Upper lobe of left lung (tissue), 4 donors: ENCODE measurements around the gene BTAF1.

Experiments used
- POLR2AphosphoS5 ChIP-seq, 2 donors: sonication (generic); formaldehyde crosslinking; IDR thresholded peaks; one replicate each; pipeline ENCODE4 v1.5.1; 2017; ENCODE audit warnings: antibody characterized with exemption in 2 of 2
- TF ChIP-seq, protein P1 (sequence below), 6 experiments: fragments of 450-650 bp in 4 of 6; fragments of 200-600 bp in 2 of 6; sonication (generic) in 2 of 6; IDR thresholded peaks; one replicate each; pipeline ENCODE4 v1.5.1; 2016 to 2019; ENCODE audit warnings: antibody characterized with exemption in 6 of 6

DNA sequence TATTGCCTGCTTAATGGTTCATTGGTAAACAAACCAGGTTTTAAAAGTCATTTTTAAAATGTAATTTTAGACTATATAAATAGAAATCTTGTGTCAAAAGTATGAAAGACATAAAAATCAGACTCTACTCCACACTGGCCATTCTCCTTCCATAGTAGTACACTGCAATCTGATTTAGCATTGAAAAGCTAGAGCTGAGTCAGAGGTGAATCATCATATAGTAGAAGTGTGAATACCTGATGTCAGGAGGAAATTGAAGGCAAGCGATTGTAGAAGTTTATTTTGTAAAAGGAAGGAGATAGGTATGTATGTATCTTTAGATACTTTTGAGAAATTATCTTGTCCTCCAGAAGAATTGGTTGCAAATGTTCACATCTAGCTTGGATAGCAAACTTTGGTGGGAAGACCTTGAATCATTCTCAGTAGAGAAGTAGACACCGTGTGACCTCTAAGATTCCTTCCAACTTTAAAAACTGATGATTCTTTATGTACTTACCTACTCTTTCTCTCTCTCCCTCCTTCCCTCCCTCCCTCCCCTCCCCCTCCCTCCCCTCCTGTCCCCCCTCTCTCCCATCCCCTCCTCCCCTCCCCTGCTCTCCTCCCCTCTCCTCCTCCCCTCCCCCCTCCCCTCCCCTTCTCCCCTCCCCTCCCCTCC lies 88.1 kb downstream of the BTAF1 start:
- no peak for TF ChIP-seq POLR2AphosphoS5 (IDR thresholded peaks at IDR 0.05)
- TF ChIP-seq, protein P1, sequence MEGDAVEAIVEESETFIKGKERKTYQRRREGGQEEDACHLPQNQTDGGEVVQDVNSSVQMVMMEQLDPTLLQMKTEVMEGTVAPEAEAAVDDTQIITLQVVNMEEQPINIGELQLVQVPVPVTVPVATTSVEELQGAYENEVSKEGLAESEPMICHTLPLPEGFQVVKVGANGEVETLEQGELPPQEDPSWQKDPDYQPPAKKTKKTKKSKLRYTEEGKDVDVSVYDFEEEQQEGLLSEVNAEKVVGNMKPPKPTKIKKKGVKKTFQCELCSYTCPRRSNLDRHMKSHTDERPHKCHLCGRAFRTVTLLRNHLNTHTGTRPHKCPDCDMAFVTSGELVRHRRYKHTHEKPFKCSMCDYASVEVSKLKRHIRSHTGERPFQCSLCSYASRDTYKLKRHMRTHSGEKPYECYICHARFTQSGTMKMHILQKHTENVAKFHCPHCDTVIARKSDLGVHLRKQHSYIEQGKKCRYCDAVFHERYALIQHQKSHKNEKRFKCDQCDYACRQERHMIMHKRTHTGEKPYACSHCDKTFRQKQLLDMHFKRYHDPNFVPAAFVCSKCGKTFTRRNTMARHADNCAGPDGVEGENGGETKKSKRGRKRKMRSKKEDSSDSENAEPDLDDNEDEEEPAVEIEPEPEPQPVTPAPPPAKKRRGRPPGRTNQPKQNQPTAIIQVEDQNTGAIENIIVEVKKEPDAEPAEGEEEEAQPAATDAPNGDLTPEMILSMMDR (IDR thresholded peaks at IDR 0.05): no peak
